Muscle of arm (tissue), 12 donors: ENCODE data around the gene C2orf76. TPM values are rescaled to one million over a fixed set of nuclear protein-coding genes. Genes with fewer than 3 reads are reported as not detected.
"Not testable (repeated sequence)": the region's sequence is repeated elsewhere in the genome, so short reads cannot be mapped to it uniquely, and the experiment has no call there.

Experiments used
- DNase-seq: peaks from one replicate; pipeline ENCODE4 v3.0.0-alpha.2; 2013
- polyA plus RNA-seq, 12 donors: library from polyadenylated mRNA; unstranded; fragments of 120-200 nt; gene quantifications; one replicate each; pipeline ENCODE4 v1.2.1, GENCODE V29; 2013; ENCODE audit not compliant: insufficient read length in 12 of 12

C2orf76 gene
- polyA plus RNA-seq, 12 donors: 7.6 to 15.3 (median 10.7) TPM; not detected in 2

GRCh38 chr2:119304847-119305246 is 61.8 kb downstream of the C2orf76 start:
- DNase-seq: no peak

DNA sequence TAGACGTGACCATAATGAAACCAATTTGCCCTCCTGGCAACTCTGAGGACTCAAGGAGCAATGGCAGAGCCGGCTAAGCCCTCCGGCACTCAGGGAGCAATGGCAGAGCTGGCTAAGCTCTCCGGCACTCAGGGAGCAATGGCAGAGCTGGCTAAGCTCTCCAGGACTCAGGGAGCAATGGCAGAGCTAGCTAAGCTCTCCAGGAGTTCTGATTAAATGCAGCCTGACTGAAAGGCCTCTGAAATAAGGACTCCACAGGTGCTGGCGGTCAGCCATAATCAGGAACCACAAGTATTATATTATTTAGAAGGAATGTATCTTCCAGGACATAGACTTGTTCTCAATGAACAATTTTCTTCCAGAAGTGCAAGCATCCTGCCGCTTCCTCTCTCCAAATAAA is 65.2 kb downstream of the C2orf76 start:
- DNase-seq: no peak

DNA sequence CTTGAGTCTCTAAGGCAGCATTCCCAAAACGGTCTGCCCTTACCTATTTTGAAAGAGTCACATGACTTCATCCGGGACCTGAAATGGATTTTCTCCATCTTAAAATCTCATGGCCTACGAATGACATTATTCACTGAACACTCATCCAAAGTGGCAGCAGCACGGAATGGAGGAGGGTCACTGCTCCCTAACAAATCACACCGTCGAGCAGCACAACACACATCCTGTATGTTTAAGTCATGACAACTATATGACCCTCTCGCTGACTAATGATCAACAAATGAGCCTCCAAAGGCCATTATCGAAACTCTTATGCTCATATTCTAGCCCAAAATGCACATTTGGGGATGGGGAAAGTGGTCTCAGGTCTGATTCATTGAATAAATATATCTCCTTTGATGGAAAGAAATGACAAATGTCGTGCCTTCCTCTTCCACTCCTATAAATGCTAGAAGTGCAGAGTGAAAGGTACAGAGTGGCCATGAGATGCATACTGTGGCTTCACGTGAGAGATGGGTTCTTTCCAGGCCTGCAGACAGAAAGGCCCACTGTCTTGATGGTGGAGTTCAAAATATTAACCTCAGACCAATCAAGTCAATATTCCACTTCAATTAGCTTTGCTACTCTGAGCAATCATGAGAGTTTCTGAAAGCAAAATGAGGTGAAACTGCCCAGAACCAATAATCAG is 70.8 kb downstream of the C2orf76 start:
- no peak for DNase-seq

DNA sequence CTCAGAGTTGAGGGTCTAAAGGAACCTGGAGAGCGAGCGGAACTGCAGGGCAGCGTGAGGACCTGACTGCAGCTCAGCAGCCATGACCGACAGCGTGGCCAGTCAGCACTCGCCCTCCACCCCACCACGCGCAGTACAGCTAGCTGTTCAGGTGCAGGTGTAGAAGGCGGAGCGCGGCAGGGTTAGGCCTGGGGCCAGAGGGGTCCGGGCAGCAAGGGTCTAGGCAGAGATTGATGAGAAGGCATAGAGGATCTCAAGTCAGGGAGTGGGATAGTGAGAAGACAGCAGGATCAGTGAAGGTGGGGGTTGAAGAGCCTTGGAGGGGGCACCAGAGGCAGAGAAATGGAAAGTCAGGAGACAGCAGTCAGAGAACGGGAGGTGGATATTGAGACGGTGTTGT is 72.0 kb downstream of the C2orf76 start:
- DNase-seq: no peak

DNA sequence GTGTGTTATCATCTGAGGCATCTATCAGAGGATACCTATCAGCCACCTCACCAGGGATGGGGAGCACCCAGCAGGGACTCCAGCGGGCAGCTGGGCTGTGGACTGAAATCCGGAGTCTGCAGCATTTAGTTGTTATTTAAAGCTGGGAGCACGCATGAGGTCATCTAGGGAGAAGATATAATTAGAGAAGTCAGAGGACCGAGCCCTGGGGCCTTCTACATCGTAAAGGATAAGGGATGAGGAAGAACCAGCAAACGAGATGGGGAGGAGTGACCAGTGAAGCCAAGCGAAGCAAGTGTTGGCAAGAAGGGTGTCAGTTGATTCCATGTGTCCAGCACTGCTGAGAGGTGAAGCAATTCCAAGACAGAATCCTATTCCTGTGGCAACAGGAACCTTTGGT is 72.7 kb downstream of the C2orf76 start:
- DNase-seq: no peak

DNA sequence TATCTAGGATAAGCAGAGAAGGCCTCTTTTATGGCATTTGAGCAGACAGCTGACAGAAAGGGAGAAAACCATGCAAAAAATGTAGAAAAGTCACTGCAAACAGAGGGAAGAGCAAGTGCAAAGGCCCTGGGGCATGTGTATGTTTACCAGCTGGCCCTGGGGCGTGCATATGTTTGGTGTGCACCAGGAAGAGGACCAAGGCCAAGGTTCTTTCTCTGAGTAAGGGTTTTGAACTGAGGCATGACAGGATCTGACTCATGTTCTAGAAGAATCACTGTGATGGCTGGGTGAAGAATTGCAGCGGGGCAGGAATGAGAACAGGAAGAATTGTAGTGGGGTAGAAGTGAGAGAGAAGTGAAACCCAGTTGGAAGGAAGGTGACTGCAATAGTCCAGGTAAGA is 73.4 kb downstream of the C2orf76 start:
- no peak for DNase-seq

DNA sequence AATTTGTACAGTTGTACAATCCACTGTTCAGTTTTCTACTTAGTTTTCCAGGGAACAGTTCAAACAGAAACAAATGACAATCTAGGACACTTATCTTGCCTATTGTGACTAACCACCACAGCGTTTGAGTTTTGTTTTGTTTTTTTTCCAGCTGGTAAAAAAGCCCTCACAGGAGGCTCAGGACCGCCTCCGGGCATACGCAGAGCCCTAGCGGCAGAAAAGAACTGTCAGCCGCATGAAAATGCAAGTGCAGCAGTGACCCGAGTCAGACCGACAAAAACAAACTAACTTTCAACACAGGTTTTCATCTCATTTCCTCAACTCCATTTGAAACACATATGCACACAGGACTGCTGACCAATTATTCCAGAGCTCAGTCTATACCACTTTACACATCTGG is 74.4 kb downstream of the C2orf76 start:
- no peak for DNase-seq

DNA sequence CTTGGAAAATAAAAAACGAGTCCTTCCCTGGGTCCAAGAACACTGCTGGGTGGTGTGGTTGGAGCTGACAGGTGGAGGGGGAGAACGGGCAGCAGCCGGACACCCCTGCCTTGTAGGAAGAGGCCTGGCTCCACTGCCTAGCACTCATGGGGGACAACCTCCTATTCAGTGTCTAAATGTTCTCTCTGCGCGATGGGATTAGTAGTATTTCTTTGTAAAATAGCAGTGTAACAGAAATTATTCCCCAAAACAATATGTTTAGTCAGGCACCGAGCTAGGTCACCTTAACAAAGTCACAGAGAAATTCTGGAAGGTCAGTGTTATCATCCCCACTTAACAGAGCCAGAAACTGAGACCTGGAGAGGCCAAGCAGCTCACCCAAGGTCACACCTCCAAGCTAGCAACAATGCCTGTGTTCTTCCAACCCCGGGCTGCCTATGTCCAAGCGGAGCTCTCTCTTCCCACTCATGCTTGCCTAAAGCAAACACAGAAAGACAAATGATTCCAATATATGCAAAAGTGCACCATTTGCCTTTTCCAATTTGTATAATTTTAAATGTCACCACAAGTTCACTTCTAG is 75.0 kb downstream of the C2orf76 start:
- DNase-seq: no peak

- DNase-seq: peak; percentile 73
These were observed 75.6 kb downstream of the C2orf76 start for GRCh38 chr2:119290859-119291587.

DNA sequence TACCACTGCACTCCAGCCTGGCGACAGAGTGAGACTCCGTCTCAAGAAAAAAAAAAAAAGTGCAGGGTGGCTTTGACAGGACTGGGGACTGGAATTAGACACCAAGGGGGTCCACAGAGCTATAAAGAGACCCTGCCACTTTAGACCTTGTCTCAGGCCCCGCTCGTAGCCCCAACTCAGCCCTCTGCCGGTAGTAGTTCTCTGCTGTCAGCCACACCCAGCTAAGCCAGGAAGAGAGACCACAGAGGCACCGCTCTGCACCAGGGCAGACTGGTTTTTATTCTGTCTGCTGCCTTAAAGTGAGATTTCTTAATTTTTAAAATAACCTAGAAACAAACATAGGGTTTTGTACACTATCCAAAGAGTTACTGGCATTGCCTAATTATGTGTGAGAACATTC is 77.0 kb downstream of the C2orf76 start:
- DNase-seq: no peak

DNA sequence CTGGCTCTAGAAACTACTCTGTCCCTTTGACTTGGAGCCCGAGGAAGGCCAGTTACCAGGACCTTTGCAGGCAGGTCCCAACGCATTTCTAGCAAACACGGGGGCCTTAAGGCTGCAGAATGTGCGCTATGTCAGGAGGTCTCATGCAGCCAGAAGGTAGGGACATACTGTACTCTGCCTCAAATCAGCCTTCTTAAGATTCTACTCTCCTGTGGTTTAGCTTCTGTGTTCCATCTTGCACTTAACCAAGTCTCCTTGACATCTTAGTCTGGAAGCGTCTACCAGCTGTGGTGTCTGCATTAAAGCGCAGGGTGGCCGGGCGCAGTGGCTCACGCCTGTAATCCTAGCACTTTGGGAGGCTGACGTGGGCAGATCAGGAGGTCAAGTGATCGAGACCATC is 77.5 kb downstream of the C2orf76 start:
- DNase-seq: no peak

- DNase-seq: no peak
These were observed 78.1 kb downstream of the C2orf76 start for GRCh38 chr2:119288576-119288975.

DNA sequence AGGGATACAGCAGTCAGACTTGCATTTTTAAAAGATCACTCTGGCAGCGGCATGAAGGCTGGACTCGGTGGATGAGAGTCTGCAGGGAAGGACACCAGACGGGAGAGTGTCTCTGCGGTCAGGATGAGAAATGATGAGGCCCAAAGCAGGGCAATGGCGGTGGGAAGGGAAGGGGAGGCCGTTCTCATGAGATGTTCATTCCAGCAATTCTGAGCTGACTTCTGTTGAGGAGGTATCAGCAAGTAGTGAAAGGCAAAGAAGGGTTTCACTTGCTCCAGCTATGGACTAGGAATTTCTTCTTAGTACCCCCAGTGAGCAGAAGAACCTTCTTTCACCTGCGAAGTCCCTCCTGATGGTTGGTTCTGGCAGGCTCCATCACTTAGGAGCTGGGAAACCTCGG is 80.0 kb downstream of the C2orf76 start:
- no peak for DNase-seq

GRCh38 chr2:119283873-119284331 is 82.7 kb downstream of the C2orf76 start:
- DNase-seq: no peak

DNA sequence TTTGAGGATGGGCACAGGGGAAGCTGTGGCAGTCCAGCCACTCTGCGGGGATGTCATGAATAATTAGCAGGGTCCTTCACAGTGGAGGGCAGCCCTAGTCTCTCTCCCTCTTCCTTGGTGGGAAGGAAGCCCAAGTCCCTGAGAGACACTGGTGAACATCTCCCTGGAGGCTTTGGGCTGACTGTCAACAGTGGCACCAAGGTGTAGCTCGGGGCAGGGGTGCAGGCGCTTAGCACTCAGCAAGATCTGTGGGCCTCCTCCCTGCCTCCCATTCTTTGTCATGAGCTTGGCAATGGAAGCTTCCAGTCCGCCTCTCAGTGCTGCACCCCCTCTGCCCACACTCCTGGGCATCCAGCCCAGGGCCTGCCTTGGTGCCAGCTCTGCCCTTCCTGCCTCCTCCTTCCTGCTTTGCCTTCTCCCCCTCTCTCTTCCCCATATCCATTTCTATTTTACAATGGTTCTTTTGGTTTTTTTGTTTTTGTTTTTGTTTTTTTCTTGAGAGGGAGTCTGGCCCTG is 83.6 kb downstream of the C2orf76 start:
- no peak for DNase-seq

DNA sequence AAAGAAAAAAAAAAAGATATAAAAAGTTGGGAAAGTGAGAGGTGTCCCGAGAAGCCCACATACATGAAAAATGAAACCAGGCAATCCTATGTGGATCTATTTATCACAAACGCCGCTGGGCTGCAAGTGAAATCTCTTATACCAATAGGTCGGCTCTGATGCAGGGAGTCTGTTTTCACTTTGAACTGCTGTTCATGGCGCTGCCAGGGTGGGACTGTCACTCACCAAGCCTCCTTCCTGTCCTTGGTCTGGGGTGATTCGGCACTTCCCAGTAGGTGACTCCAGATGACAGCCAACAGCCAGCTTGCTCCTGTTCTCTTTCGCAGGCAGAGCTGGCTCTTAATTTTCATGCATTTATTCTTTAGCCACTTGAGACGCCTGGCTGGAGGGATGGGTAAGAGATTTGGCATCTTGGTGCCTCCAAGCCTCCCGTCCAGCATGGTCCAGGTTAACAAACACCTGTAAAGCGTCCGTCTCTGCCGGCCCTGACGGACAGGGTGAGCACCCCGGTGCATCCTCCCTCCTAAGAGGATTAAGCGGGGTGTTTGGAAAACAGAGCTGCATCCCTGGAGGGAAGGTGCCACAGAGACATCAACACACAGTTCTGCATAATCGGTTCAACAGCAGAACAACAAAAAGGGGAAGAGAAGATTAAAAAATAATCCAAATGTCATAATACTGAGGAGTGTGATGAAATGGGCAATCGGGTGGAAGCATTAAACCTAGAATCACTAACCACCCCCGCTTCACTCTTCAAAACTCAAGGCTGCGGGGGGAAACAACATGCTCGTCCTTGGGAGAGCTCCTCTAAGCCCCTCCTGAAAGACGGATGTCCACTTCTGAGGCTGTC is 84.3 kb downstream of the C2orf76 start:
- no peak for DNase-seq

- no peak for DNase-seq
These were observed 86.0 kb downstream of the C2orf76 start for GRCh38 chr2:119280680-119281079.

GRCh38 chr2:119279666-119280065 is 87.0 kb downstream of the C2orf76 start:
- DNase-seq: no peak

GRCh38 chr2:119278946-119279345 is 87.7 kb downstream of the C2orf76 start:
- no peak for DNase-seq

DNA sequence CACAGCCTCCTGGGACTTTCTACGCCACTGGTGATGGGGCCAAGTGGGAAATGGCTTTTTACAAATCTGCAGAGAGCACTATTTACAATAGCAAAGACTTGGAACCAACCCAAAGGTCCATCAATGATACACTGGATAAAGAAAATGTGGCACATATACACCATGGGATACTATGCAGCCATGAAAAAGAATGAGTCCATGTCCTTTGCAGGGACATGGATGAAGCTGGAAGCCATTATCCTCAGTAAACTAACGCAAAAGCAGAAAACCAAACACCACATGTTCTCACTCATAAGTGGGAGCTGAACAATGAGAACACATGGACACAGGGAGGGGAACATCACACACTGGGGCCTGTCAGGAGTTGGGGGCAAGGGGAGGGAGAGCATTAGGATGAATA is 88.2 kb downstream of the C2orf76 start:
- DNase-seq: not testable (repeated sequence)

- DNase-seq: no peak
These were observed 89.8 kb downstream of the C2orf76 start for GRCh38 chr2:119276864-119277263.

DNA sequence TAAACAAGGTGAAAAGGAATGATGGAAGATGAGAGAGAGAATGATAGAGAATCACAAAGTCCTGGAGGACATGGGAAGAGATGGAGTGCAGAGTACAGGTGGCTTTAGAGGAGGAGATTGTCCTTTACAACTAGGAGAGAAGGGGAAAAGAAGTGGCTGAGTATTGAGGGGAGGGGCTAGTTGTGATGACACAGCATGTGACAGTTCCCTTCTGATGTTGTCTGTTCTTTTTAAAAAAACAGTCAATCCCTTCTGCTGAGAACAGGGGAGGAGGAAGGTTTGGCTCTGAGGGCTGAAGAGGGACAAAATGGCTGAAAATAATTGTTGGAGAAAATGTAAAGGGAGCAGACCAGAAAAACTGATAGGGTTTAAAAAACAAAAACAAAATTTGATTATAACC is 99.0 kb downstream of the C2orf76 start:
- no peak for DNase-seq
